DOHH2 (cell line): ENCODE measurements around the gene ESYT2.

ENCODE experiments used
- CTCF ChIP-seq: fragments of 200-600 bp; sonication (generic); IDR thresholded peaks from one replicate; pipeline ENCODE4 v1.5.1; 2014; ENCODE audit warnings: antibody characterized with exemption, mild to moderate bottlenecking, low read depth, low read length; ENCODE audit not compliant: poor library complexity, severe bottlenecking
- EZH2phosphoT487 ChIP-seq: fragments of 200-600 bp; sonication (generic); IDR thresholded peaks from 2 replicates; pipeline ENCODE4 v1.6.1; 2017; ENCODE audit warnings: borderline replicate concordance, mild to moderate bottlenecking, antibody characterized with exemption, low read length, moderate library complexity, mixed read lengths

GRCh38 chr7:158776474-158776873 lies 52.8 kb downstream of the ESYT2 start:
- no peak for TF ChIP-seq CTCF
- no peak for TF ChIP-seq EZH2phosphoT487
